ENCODE data around the gene STMN3. TPM values are rescaled to one million over a fixed set of nuclear protein-coding genes. Genes with fewer than 3 reads are reported as not detected.

Gene STMN3
- total RNA-seq, 1 experiment from 2014 or later, result 138 TPM

DNA sequence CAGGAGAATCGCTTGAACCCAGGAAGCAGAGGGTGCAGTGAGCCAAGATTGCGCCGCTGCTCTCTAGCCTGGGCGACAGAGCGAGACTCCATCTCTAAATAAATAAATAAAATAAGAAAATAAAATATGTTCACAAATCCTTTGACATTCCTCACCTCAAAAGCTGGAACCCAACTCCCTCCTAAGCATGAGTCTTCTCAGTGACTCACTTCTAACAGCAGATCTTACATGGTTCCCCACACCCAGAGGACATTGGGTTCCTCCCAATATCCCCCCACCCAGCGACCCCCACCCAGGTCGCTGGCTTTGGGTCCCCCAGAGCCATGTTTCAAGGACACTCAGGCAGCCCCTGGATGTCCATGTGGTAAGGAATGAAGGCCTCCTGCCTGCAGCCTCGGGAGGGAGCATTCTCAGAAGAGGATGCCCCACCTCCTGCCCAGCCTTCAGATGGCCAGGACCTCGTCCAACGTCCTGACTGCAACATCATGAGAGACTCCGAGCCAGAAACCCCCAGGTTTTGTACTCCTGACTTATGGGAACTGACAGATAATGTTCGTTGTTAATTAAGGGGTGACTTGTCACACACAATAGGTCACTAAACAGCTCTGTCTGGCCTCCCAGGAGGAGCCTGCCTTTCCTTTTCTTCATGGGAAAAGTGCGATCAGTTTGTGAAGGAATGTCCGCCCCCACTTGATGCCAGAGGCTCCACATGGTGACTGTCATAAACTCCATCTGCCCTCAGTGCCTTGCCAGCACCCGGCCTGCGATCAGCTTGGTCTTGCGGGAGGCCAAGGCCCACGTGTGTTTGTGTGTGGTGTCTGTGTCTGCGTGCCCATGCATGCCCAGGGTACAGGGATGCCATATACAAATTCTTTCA lies 16.2 kb downstream of the STMN3 start:
- intact Hi-C loops (cut with micrococcal nuclease), result no loop called here
- Histone ChIP-seq H3K27me3 (ENCODE audit: insufficient read depth, low read length) (no peaks in the 10 kb centered on the region), H3K27ac (ENCODE audit: low read depth, low read length) (no peak overlapping the region), H3K9me2 (ENCODE audit: insufficient read depth) (no peaks in the 10 kb centered on the region), H3K4me2 (ENCODE audit: low read length) (no peak overlapping the region), H3K79me2 (ENCODE audit: insufficient read depth, low read length) (no peaks in the 10 kb centered on the region), H2AFZ (ENCODE audit: low read depth, low read length, poor library complexity, severe bottlenecking) (no peak overlapping the region), H3K9ac (ENCODE audit: low read length) (no peak overlapping the region), H3K36me3 (ENCODE audit: control insufficient read depth in 1 of 2, insufficient read depth in 2 of 2, low read length in 2 of 2) (peaks cover 0 to 8% of the 10 kb centered on the region in 2 experiments; a peak in 1 of 4 replicates), H3K9me3 (ENCODE audit: control insufficient read depth in 1 of 2, insufficient read depth in 1 of 2, low read depth in 1 of 2, low read length in 2 of 2) (no peaks in the 10 kb centered on the region), H3K4me3 (replicated peaks in 1 of 2; ENCODE audit: low read depth in 1 of 2, low read length in 2 of 2) (no peak overlapping the region), H4K20me1 (ENCODE audit: insufficient read depth) (no peaks in the 10 kb centered on the region), H3K4me1 (ENCODE audit: control insufficient read depth in 1 of 2, insufficient read depth in 2 of 2, low read length in 2 of 2) (peaks cover 3 to 11% of the 10 kb centered on the region in 2 experiments)
- ATAC-seq (no peak), DNase-seq (ENCODE audit: low read depth, low spot score) (no peak)
- RAD21 ChIA-PET (ENCODE audit: low non-redundant PET in 1 of 2, low total read pairs in 2 of 2, uncharacterized antibody in 2 of 2, unreplicated experiment in 2 of 2), result no interaction called here
- TF ChIP-seq JUND (IDR thresholded peaks at IDR 0.05), result no peak
- no peak for TF ChIP-seq ZFX (IDR thresholded peaks at IDR 0.05)
- TF ChIP-seq SP1 (IDR thresholded peaks at IDR 0.05; ENCODE audit: low read depth), result no peak
- no peak for TF ChIP-seq ELF1 (IDR thresholded peaks at IDR 0.05; ENCODE audit: borderline replicate concordance, low read depth)
- no peak for TF ChIP-seq EGR1 (IDR thresholded peaks at IDR 0.05; ENCODE audit: low read depth)
- TF ChIP-seq, protein P1, sequence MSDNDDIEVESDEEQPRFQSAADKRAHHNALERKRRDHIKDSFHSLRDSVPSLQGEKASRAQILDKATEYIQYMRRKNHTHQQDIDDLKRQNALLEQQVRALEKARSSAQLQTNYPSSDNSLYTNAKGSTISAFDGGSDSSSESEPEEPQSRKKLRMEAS (IDR thresholded peaks at IDR 0.05), result no peak
- no peak for TF ChIP-seq POLR2AphosphoS5 (IDR thresholded peaks at IDR 0.05; ENCODE audit: low read depth, low read length)
- TF ChIP-seq EZH2phosphoT487 (IDR thresholded peaks at IDR 0.05; ENCODE audit: borderline replicate concordance), result no peak
- TF ChIP-seq CEBPB (IDR thresholded peaks at IDR 0.05; ENCODE audit: low read depth), result no peak
- no peak for TF ChIP-seq SIN3A (IDR thresholded peaks at IDR 0.05; ENCODE audit: low read depth)
- TF ChIP-seq SRF (IDR thresholded peaks at IDR 0.05; ENCODE audit: low read depth), result no peak
- TF ChIP-seq, protein P2, sequence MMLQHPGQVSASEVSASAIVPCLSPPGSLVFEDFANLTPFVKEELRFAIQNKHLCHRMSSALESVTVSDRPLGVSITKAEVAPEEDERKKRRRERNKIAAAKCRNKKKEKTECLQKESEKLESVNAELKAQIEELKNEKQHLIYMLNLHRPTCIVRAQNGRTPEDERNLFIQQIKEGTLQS (IDR thresholded peaks at IDR 0.05), result no peak
- TF ChIP-seq, protein P3, sequence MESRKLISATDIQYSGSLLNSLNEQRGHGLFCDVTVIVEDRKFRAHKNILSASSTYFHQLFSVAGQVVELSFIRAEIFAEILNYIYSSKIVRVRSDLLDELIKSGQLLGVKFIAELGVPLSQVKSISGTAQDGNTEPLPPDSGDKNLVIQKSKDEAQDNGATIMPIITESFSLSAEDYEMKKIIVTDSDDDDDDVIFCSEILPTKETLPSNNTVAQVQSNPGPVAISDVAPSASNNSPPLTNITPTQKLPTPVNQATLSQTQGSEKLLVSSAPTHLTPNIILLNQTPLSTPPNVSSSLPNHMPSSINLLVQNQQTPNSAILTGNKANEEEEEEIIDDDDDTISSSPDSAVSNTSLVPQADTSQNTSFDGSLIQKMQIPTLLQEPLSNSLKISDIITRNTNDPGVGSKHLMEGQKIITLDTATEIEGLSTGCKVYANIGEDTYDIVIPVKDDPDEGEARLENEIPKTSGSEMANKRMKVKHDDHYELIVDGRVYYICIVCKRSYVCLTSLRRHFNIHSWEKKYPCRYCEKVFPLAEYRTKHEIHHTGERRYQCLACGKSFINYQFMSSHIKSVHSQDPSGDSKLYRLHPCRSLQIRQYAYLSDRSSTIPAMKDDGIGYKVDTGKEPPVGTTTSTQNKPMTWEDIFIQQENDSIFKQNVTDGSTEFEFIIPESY (IDR thresholded peaks at IDR 0.05; ENCODE audit: extremely low read depth, insufficient replicate concordance, low read length), result no peak
- TF ChIP-seq, protein P4, sequence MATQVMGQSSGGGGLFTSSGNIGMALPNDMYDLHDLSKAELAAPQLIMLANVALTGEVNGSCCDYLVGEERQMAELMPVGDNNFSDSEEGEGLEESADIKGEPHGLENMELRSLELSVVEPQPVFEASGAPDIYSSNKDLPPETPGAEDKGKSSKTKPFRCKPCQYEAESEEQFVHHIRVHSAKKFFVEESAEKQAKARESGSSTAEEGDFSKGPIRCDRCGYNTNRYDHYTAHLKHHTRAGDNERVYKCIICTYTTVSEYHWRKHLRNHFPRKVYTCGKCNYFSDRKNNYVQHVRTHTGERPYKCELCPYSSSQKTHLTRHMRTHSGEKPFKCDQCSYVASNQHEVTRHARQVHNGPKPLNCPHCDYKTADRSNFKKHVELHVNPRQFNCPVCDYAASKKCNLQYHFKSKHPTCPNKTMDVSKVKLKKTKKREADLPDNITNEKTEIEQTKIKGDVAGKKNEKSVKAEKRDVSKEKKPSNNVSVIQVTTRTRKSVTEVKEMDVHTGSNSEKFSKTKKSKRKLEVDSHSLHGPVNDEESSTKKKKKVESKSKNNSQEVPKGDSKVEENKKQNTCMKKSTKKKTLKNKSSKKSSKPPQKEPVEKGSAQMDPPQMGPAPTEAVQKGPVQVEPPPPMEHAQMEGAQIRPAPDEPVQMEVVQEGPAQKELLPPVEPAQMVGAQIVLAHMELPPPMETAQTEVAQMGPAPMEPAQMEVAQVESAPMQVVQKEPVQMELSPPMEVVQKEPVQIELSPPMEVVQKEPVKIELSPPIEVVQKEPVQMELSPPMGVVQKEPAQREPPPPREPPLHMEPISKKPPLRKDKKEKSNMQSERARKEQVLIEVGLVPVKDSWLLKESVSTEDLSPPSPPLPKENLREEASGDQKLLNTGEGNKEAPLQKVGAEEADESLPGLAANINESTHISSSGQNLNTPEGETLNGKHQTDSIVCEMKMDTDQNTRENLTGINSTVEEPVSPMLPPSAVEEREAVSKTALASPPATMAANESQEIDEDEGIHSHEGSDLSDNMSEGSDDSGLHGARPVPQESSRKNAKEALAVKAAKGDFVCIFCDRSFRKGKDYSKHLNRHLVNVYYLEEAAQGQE (IDR thresholded peaks at IDR 0.05; ENCODE audit: low read depth), result no peak
- TF ChIP-seq FOSL1 (IDR thresholded peaks at IDR 0.05; ENCODE audit: low read depth), result no peak
- TF ChIP-seq EZH2 (IDR thresholded peaks at IDR 0.05), result no peak
- TF ChIP-seq, protein P5, sequence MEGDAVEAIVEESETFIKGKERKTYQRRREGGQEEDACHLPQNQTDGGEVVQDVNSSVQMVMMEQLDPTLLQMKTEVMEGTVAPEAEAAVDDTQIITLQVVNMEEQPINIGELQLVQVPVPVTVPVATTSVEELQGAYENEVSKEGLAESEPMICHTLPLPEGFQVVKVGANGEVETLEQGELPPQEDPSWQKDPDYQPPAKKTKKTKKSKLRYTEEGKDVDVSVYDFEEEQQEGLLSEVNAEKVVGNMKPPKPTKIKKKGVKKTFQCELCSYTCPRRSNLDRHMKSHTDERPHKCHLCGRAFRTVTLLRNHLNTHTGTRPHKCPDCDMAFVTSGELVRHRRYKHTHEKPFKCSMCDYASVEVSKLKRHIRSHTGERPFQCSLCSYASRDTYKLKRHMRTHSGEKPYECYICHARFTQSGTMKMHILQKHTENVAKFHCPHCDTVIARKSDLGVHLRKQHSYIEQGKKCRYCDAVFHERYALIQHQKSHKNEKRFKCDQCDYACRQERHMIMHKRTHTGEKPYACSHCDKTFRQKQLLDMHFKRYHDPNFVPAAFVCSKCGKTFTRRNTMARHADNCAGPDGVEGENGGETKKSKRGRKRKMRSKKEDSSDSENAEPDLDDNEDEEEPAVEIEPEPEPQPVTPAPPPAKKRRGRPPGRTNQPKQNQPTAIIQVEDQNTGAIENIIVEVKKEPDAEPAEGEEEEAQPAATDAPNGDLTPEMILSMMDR (IDR thresholded peaks at IDR 0.05 in 2 of 3, conservative IDR thresholded peaks at IDR 0.05 in 1 of 3; ENCODE audit: borderline replicate concordance in 1 of 3, insufficient read depth in 1 of 3, low read depth in 2 of 3, low read length in 2 of 3), result no peak
- TF ChIP-seq TCF7L2 (IDR thresholded peaks at IDR 0.05; ENCODE audit: borderline replicate concordance, extremely low read depth, insufficient read depth, insufficient read length), result no peak
- TF ChIP-seq YY1 (IDR thresholded peaks at IDR 0.05; ENCODE audit: extremely low read depth, insufficient replicate concordance, low read depth, low read length), result no peak
- BruUV-seq (replicated peaks), result no TSS peak
- POLR2A ChIA-PET, result no interaction called here
- CTCF ChIA-PET, result no interaction called here
